ENCODE data around the gene RNF169. TPM values are rescaled to one million over a fixed set of nuclear protein-coding genes. Genes with fewer than 3 reads are reported as not detected.
A peak's percentile ranks its signal among the peaks of the same experiment; 100 is the strongest.

Gene RNF169
- total and polyA plus RNA-seq, 4 donors: 0.60 to 11.0 (median 5.1) TPM

GRCh38 chr11:74773476-74773875 is 24.8 kb downstream of the RNF169 start:
- Histone ChIP-seq H3K4me3 (ENCODE audit: low read depth in 1 of 3, low read length in 3 of 3) (no peak overlapping the region), H3K4me1 (ENCODE audit: control insufficient read depth in 4 of 4, insufficient read depth in 4 of 4, low read length in 3 of 4) (peaks cover 0 to 3% (median 1%) of the 10 kb centered on the region in 4 donors), H3K27me3 (ENCODE audit: control insufficient read depth in 4 of 4, insufficient read depth in 4 of 4, low read length in 3 of 4) (no peaks in the 10 kb centered on the region), H3K36me3 (ENCODE audit: control insufficient read depth in 4 of 4, insufficient read depth in 3 of 4, low read depth in 1 of 4, low read length in 3 of 4) (peaks cover 0 to 2% (median 0%) of the 10 kb centered on the region in 4 donors), H3K9me3 (ENCODE audit: control insufficient read depth in 4 of 4, low read length in 3 of 4) (no peaks in the 10 kb centered on the region), H3K9ac (ENCODE audit: low read depth in 1 of 2, low read length in 2 of 2) (no peak overlapping the region), H3K27ac (ENCODE audit: low read depth in 1 of 2, low read length in 2 of 2) (no peak overlapping the region)
- peak; percentile 20 for TF ChIP-seq TAF1 (conservative IDR thresholded peaks at IDR 0.05)
- no peak for TF ChIP-seq EGR1 (IDR thresholded peaks at IDR 0.05; ENCODE audit: low read depth in 2 of 2)
- no peak for DNase-seq (ENCODE audit: low spot score)

GRCh38 chr11:74775762-74776161 is 27.1 kb downstream of the RNF169 start:
- Histone ChIP-seq H3K27me3 (ENCODE audit: control insufficient read depth in 4 of 4, insufficient read depth in 4 of 4, low read length in 3 of 4) (no peaks in the 10 kb centered on the region), H3K4me3 (ENCODE audit: low read depth in 1 of 3, low read length in 3 of 3) (no peak overlapping the region), H3K27ac (ENCODE audit: low read depth in 1 of 2, low read length in 2 of 2) (no peak overlapping the region), H3K9ac (ENCODE audit: low read depth in 1 of 2, low read length in 2 of 2) (no peak overlapping the region), H3K4me1 (ENCODE audit: control insufficient read depth in 4 of 4, insufficient read depth in 4 of 4, low read length in 3 of 4) (peaks cover 0 to 4% (median 2%) of the 10 kb centered on the region in 4 donors), H3K9me3 (ENCODE audit: control insufficient read depth in 4 of 4, low read length in 3 of 4) (no peaks in the 10 kb centered on the region), H3K36me3 (ENCODE audit: control insufficient read depth in 4 of 4, insufficient read depth in 3 of 4, low read depth in 1 of 4, low read length in 3 of 4) (peaks cover 0 to 2% (median 0%) of the 10 kb centered on the region in 4 donors)
- no peak for DNase-seq (ENCODE audit: low spot score)
- 89% methylated on average over 1 of the region's 1 CpG for WGBS
- TF ChIP-seq ZBTB33 (IDR thresholded peaks at IDR 0.05) (no peak), HNF4G (IDR thresholded peaks at IDR 0.05) (no peak), GABPA (IDR thresholded peaks at IDR 0.05 in 1 of 2, conservative IDR thresholded peaks at IDR 0.05 in 1 of 2) (no peak), HNF4A (conservative IDR thresholded peaks at IDR 0.05) (no peak), FOXA1 (IDR thresholded peaks at IDR 0.05) (no peak), RXRA (IDR thresholded peaks at IDR 0.05) (no peak), RAD21 (IDR thresholded peaks at IDR 0.05) (no peak), EGR1 (IDR thresholded peaks at IDR 0.05; ENCODE audit: low read depth in 2 of 2) (no peak), TAF1 (conservative IDR thresholded peaks at IDR 0.05) (no peak), SP1 (IDR thresholded peaks at IDR 0.05) (no peak), REST (IDR thresholded peaks at IDR 0.05) (no peak), MAX (IDR thresholded peaks at IDR 0.05) (no peak)
- TF ChIP-seq, protein P1, sequence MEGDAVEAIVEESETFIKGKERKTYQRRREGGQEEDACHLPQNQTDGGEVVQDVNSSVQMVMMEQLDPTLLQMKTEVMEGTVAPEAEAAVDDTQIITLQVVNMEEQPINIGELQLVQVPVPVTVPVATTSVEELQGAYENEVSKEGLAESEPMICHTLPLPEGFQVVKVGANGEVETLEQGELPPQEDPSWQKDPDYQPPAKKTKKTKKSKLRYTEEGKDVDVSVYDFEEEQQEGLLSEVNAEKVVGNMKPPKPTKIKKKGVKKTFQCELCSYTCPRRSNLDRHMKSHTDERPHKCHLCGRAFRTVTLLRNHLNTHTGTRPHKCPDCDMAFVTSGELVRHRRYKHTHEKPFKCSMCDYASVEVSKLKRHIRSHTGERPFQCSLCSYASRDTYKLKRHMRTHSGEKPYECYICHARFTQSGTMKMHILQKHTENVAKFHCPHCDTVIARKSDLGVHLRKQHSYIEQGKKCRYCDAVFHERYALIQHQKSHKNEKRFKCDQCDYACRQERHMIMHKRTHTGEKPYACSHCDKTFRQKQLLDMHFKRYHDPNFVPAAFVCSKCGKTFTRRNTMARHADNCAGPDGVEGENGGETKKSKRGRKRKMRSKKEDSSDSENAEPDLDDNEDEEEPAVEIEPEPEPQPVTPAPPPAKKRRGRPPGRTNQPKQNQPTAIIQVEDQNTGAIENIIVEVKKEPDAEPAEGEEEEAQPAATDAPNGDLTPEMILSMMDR (IDR thresholded peaks at IDR 0.05; ENCODE audit: low read depth, low read length, missing input control): no peak
- TF ChIP-seq, protein P2, sequence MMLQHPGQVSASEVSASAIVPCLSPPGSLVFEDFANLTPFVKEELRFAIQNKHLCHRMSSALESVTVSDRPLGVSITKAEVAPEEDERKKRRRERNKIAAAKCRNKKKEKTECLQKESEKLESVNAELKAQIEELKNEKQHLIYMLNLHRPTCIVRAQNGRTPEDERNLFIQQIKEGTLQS (IDR thresholded peaks at IDR 0.05): no peak

Data from liver (tissue), 9 donors.